ENCODE measurements around the gene TNKS1BP1. TPM values are rescaled to one million over a fixed set of nuclear protein-coding genes. Genes with fewer than 3 reads are reported as not detected.

Gene TNKS1BP1
- total RNA-seq, 1 donor from 2014 or later: 11.7 TPM

- H3K4me3 ChIP-seq: no peak overlapping the region
- no peak overlapping the region for H3K27ac Mint-ChIP-seq
- H3F3A ChIP-seq (ENCODE audit: low read depth): no peaks in the 10 kb centered on the region
- no peaks in the 10 kb centered on the region for H3K36me3 Mint-ChIP-seq
- no peaks in the 10 kb centered on the region for H3K27me3 ChIP-seq
- no peaks in the 10 kb centered on the region for H3K79me2 ChIP-seq (ENCODE audit: low read depth)
- no peaks in the 10 kb centered on the region for H4K20me1 ChIP-seq (ENCODE audit: low read depth)
- H3K9ac ChIP-seq: no peak overlapping the region
- H3K4me1 ChIP-seq: no peaks in the 10 kb centered on the region
- no peak overlapping the region for H2AFZ ChIP-seq (replicated peaks)
- no peaks in the 10 kb centered on the region for H3K36me3 ChIP-seq
- H3K4me1 Mint-ChIP-seq: no peaks in the 10 kb centered on the region
- H3K9me3 Mint-ChIP-seq: peaks cover 21% of the 10 kb centered on the region
- H3K4me2 ChIP-seq: no peak overlapping the region
- H3K9me3 ChIP-seq (ENCODE audit: low read depth): peaks cover 8% of the 10 kb centered on the region
- peaks cover 5% of the 10 kb centered on the region for H3K27me3 Mint-ChIP-seq (ENCODE audit: insufficient read depth, low read depth)
- H3K4me3 Mint-ChIP-seq: no peak overlapping the region
- H3K27ac ChIP-seq: no peak overlapping the region
- TF ChIP-seq EZH2phosphoT487 (IDR thresholded peaks at IDR 0.05) (no peak), EZH2 (IDR thresholded peaks at IDR 0.05) (no peak), CTCF (IDR thresholded peaks at IDR 0.05) (no peak)
- DNase-seq (ENCODE audit: low spot score): no peak
Observed at GRCh38 chr11:57260937-57261783, 63.6 kb downstream of the TNKS1BP1 start.

GRCh38 chr11:57256119-57256518 lies 68.6 kb downstream of the TNKS1BP1 start:
- no peaks in the 10 kb centered on the region for H3K36me3 Mint-ChIP-seq
- Histone ChIP-seq H3K9me3 (ENCODE audit: low read depth) (no peaks in the 10 kb centered on the region), H3K9ac (no peak overlapping the region), H3K4me1 (no peaks in the 10 kb centered on the region), H2AFZ (replicated peaks) (no peak overlapping the region), H3K4me3 (no peak overlapping the region), H3K36me3 (no peaks in the 10 kb centered on the region), H3K79me2 (ENCODE audit: low read depth) (no peaks in the 10 kb centered on the region), H3K4me2 (no peak overlapping the region), H4K20me1 (ENCODE audit: low read depth) (no peaks in the 10 kb centered on the region), H3F3A (ENCODE audit: low read depth) (no peaks in the 10 kb centered on the region), H3K27me3 (no peaks in the 10 kb centered on the region), H3K27ac (no peak overlapping the region)
- no peak for TF ChIP-seq CTCF (IDR thresholded peaks at IDR 0.05)
- TF ChIP-seq EZH2 (IDR thresholded peaks at IDR 0.05): no peak
- TF ChIP-seq EZH2phosphoT487 (IDR thresholded peaks at IDR 0.05): no peak
- H3K27me3 Mint-ChIP-seq (ENCODE audit: insufficient read depth, low read depth): peaks cover 2% of the 10 kb centered on the region
- peaks cover 14% of the 10 kb centered on the region for H3K9me3 Mint-ChIP-seq
- no peak overlapping the region for H3K4me3 Mint-ChIP-seq
- DNase-seq (ENCODE audit: low spot score): no peak
- H3K27ac Mint-ChIP-seq: no peak overlapping the region
- H3K4me1 Mint-ChIP-seq: peaks cover 8% of the 10 kb centered on the region

GRCh38 chr11:57255618-57256017 lies 69.1 kb downstream of the TNKS1BP1 start:
- Mint-ChIP-seq H3K9me3 (peaks cover 14% of the 10 kb centered on the region), H3K4me1 (peaks cover 8% of the 10 kb centered on the region), H3K27me3 (ENCODE audit: insufficient read depth, low read depth) (peaks cover 2% of the 10 kb centered on the region), H3K27ac (no peak overlapping the region), H3K36me3 (no peaks in the 10 kb centered on the region), H3K4me3 (no peak overlapping the region)
- H3K4me3 ChIP-seq: no peak overlapping the region
- H3F3A ChIP-seq (ENCODE audit: low read depth): no peaks in the 10 kb centered on the region
- no peaks in the 10 kb centered on the region for H3K79me2 ChIP-seq (ENCODE audit: low read depth)
- TF ChIP-seq EZH2 (IDR thresholded peaks at IDR 0.05) (no peak), CTCF (IDR thresholded peaks at IDR 0.05) (no peak), EZH2phosphoT487 (IDR thresholded peaks at IDR 0.05) (no peak)
- H3K9ac ChIP-seq: no peak overlapping the region
- no peak for DNase-seq (ENCODE audit: low spot score)
- H3K27me3 ChIP-seq: no peaks in the 10 kb centered on the region
- no peak overlapping the region for H3K4me2 ChIP-seq
- no peaks in the 10 kb centered on the region for H4K20me1 ChIP-seq (ENCODE audit: low read depth)
- no peaks in the 10 kb centered on the region for H3K4me1 ChIP-seq
- no peak overlapping the region for H3K27ac ChIP-seq
- no peaks in the 10 kb centered on the region for H3K36me3 ChIP-seq
- no peak overlapping the region for H2AFZ ChIP-seq (replicated peaks)
- H3K9me3 ChIP-seq (ENCODE audit: low read depth): no peaks in the 10 kb centered on the region
